A673 (cell line): ENCODE data around the gene ASMTL. TPM values are rescaled to one million over a fixed set of nuclear protein-coding genes. Genes with fewer than 3 reads are reported as not detected.

Experiments used
- BruUV-seq: library from RNA; stranded (reverse); fragments of 400-500 nt; replicated peaks from 2 replicates; lab custom pipeline; 2021; lab: Mats Ljungman, UMichigan
- CTCF ChIA-PET: fragments of 300-600 bp; sonication (Branson Sonifier 250); formaldehyde crosslinking; loops from one replicate; lab custom pipeline; 2022; ENCODE audit warnings: antibody characterized with exemption; lab: Charles Lee
- POLR2A ChIA-PET: fragments of 300-600 bp; sonication (Branson Sonifier 250); formaldehyde crosslinking; loops from one replicate; lab custom pipeline; 2022; ENCODE audit warnings: antibody characterized with exemption; ENCODE audit not compliant: low non-redundant PET; lab: Charles Lee
- DNase-seq: peaks from one replicate; pipeline ENCODE4 v3.0.0-alpha.2; 2015; ENCODE audit warnings: low spot score
- H3K27ac ChIP-seq: fragments of 200-600 bp; sonication (generic); 2 replicates; pipeline ENCODE4 v1.5.1; 2016; ENCODE audit warnings: mixed run types, low read depth, mild to moderate bottlenecking, mixed read lengths, antibody characterized with exemption, low read length; ENCODE audit not compliant: poor library complexity, severe bottlenecking
- H3K27me3 ChIP-seq: fragments of 200-600 bp; sonication (generic); replicated peaks from 2 replicates; pipeline ENCODE4 v1.6.1; 2017; ENCODE audit warnings: mixed run types, low read depth, mild to moderate bottlenecking, mixed read lengths, antibody characterized with exemption, low read length; ENCODE audit not compliant: insufficient read depth, poor library complexity
- H3K36me3 ChIP-seq: fragments of 200-600 bp; sonication (generic); 2 replicates; pipeline ENCODE4 v1.6.1; 2016; ENCODE audit warnings: mixed run types, mild to moderate bottlenecking, mixed read lengths, antibody characterized with exemption, low read length; ENCODE audit not compliant: insufficient read depth, poor library complexity, severe bottlenecking
- H3K4me1 ChIP-seq: fragments of 200-600 bp; sonication (generic); 2 replicates; pipeline ENCODE4 v1.6.1; 2017; ENCODE audit warnings: mixed run types, mild to moderate bottlenecking, mixed read lengths, antibody characterized with exemption, low read length; ENCODE audit not compliant: insufficient read depth, poor library complexity, severe bottlenecking
- H3K4me3 ChIP-seq: fragments of 200-600 bp; sonication (generic); 2 replicates; pipeline ENCODE4 v1.5.1; 2016; ENCODE audit warnings: low read depth, mixed run types, mild to moderate bottlenecking, mixed read lengths, low read length; ENCODE audit not compliant: poor library complexity, severe bottlenecking
- H3K9me3 ChIP-seq: fragments of 200-600 bp; sonication (generic); 2 replicates; pipeline ENCODE4 v1.6.1; 2016; ENCODE audit warnings: mixed run types, low read depth, mild to moderate bottlenecking, mixed read lengths, antibody characterized with exemption, low read length; ENCODE audit not compliant: poor library complexity, severe bottlenecking
- CTCF ChIP-seq: fragments of 300-800, 200-600 bp; sonication (generic); conservative IDR thresholded peaks from 2 replicates; pipeline ENCODE4 v1.5.1; 2017; ENCODE audit warnings: low read depth, mild to moderate bottlenecking, antibody characterized with exemption, low read length, moderate library complexity, mixed read lengths
- EZH2 ChIP-seq: fragments of 200-600 bp; sonication (generic); IDR thresholded peaks from 2 replicates; pipeline ENCODE4 v1.6.1; 2017; ENCODE audit warnings: borderline replicate concordance, low read depth, mild to moderate bottlenecking, mixed read lengths, antibody characterized with exemption, low read length; ENCODE audit not compliant: poor library complexity, severe bottlenecking
- intact Hi-C: fragments of 100-400 bp; cut with micrococcal nuclease; formaldehyde crosslinking; loops from one replicate; pipeline ENCODE4 v1.10.0; 2022; ENCODE audit not compliant: unreplicated experiment
- total RNA-seq: library from RNA; stranded (reverse); gene quantifications from 2 replicates; pipeline ENCODE4 v1.2.3, GENCODE V29; 2021

ASMTL gene
- total RNA-seq, 1 experiment from 2014 or later, result 24.9 TPM

GRCh38 chrX:1463581-1463980 is 10.9 kb upstream of the ASMTL start:
- BruUV-seq, result no TSS peak
- intact Hi-C loops, result no loop called here
- Histone ChIP-seq H3K4me3 (no peak overlapping the region), H3K9me3 (no peaks in the 10 kb centered on the region), H3K4me1 (no peaks in the 10 kb centered on the region), H3K27ac (no peak overlapping the region), H3K36me3 (no peaks in the 10 kb centered on the region), H3K27me3 (peaks cover 59% of the 10 kb centered on the region)
- CTCF ChIA-PET, result no interaction called here
- TF ChIP-seq CTCF, result no peak
- no peak for DNase-seq
- POLR2A ChIA-PET, result no interaction called here

GRCh38 chrX:1462596-1463251 is 10.0 kb upstream of the ASMTL start:
- intact Hi-C loops, result no loop called here
- Histone ChIP-seq H3K27ac (no peak overlapping the region), H3K4me3 (no peak overlapping the region), H3K36me3 (no peaks in the 10 kb centered on the region), H3K9me3 (no peaks in the 10 kb centered on the region), H3K4me1 (no peaks in the 10 kb centered on the region), H3K27me3 (peaks cover 53% of the 10 kb centered on the region)
- no TSS peak for BruUV-seq
- ChIA-PET POLR2A (no interaction called here), CTCF (no interaction called here)
- DNase-seq, result no peak
- TF ChIP-seq CTCF (no peak), EZH2 (no peak)

- intact Hi-C loops, result no loop called here
- Histone ChIP-seq H3K36me3 (no peaks in the 10 kb centered on the region), H3K4me1 (no peaks in the 10 kb centered on the region), H3K27me3 (peaks cover 47% of the 10 kb centered on the region), H3K9me3 (no peaks in the 10 kb centered on the region), H3K27ac (no peak overlapping the region), H3K4me3 (no peak overlapping the region)
- no peak for DNase-seq
- BruUV-seq, result no TSS peak
- no peak for TF ChIP-seq CTCF
- no peak for TF ChIP-seq EZH2
- POLR2A ChIA-PET, result no interaction called here
- CTCF ChIA-PET, result no interaction called here
These were observed 9.4 kb upstream of the ASMTL start for GRCh38 chrX:1462110-1462509.
